ENCODE data around the gene LOXL1. TPM values are rescaled to one million over a fixed set of nuclear protein-coding genes. Genes with fewer than 3 reads are reported as not detected.
"Not testable (repeated sequence)": the region's sequence is repeated elsewhere in the genome, so short reads cannot be mapped to it uniquely, and the experiment has no call there.

LOXL1 gene
- polyA plus RNA-seq, 1 of the 3 experiments (the other 2 are of a cell fraction) = 50.3 TPM

- H3K27ac ChIP-seq (ENCODE audit: low read depth in 2 of 2, low read length in 1 of 2) = no peak overlapping the region
- no peak overlapping the region for H3K4me2 ChIP-seq
- ChIA-PET CTCF (interaction anchor here (0.8 to 3.3 kb wide), 7 partner anchors 8 to 383 kb away, joined by 3 to 12 read pairs (median 4); no protein-coding TSS in a partner anchor), POLR2A (no interaction called here)
- H2AFZ ChIP-seq (ENCODE audit: low read depth) = no peak overlapping the region
- no peaks in the 10 kb centered on the region for H3K27me3 ChIP-seq (ENCODE audit: insufficient read depth)
- H3K9ac ChIP-seq = no peak overlapping the region
- H3K4me1 ChIP-seq (ENCODE audit: control insufficient read depth in 1 of 2, insufficient read depth in 2 of 2, low read depth in 1 of 2, low read length in 1 of 2) = peaks cover 68 to 69% of the 10 kb centered on the region in 2 experiments
- DNase-seq = no peak
- H4K20me1 ChIP-seq (ENCODE audit: insufficient read depth) = no peaks in the 10 kb centered on the region
- TF ChIP-seq RXRA (IDR thresholded peaks at IDR 0.05; ENCODE audit: borderline replicate concordance, low read depth) (no peak), TEAD4 (IDR thresholded peaks at IDR 0.05; ENCODE audit: borderline replicate concordance, insufficient read depth) (no peak), SMC3 (IDR thresholded peaks at IDR 0.05; ENCODE audit: low read depth, low read length) (no peak), RFX5 (IDR thresholded peaks at IDR 0.05; ENCODE audit: low read length) (no peak), GATA2 (CRISPR knock-in tag; IDR thresholded peaks at IDR 0.05) (no peak), YY1 (IDR thresholded peaks at IDR 0.05; ENCODE audit: low read depth) (no peak), CTCF (IDR thresholded peaks at IDR 0.05) (no peak), MXI1 (IDR thresholded peaks at IDR 0.05; ENCODE audit: low read depth, low read length) (no peak), NRF1 (IDR thresholded peaks at IDR 0.05; ENCODE audit: low read depth, low read length) (no peak), TAF1 (IDR thresholded peaks at IDR 0.05; ENCODE audit: borderline replicate concordance, low read depth, low read length) (no peak), ZBTB33 (IDR thresholded peaks at IDR 0.05; ENCODE audit: borderline replicate concordance, low read depth) (no peak), JUND (IDR thresholded peaks at IDR 0.05) (no peak), USF1 (IDR thresholded peaks at IDR 0.05; ENCODE audit: borderline replicate concordance, low read depth) (no peak), FOXJ3 (CRISPR knock-in tag; IDR thresholded peaks at IDR 0.05) (no peak), GABPA (IDR thresholded peaks at IDR 0.05; ENCODE audit: low read depth) (no peak), USF2 (IDR thresholded peaks at IDR 0.05; ENCODE audit: borderline replicate concordance, low read depth, low read length) (no peak), FOXM1 (IDR thresholded peaks at IDR 0.05; ENCODE audit: low read depth) (no peak), NFIC (IDR thresholded peaks at IDR 0.05; ENCODE audit: borderline replicate concordance) (no peak)
- H3K79me2 ChIP-seq (ENCODE audit: insufficient read depth) = peaks cover 19% of the 10 kb centered on the region
- no peak overlapping the region for H3K4me3 ChIP-seq (ENCODE audit: low read depth in 2 of 2, low read length in 1 of 2)
- H3K36me3 ChIP-seq (replicated peaks in 1 of 2; ENCODE audit: control insufficient read depth in 1 of 2, insufficient read depth in 2 of 2, low read length in 1 of 2) = no peaks in the 10 kb centered on the region
- no peaks in the 10 kb centered on the region for H3K9me3 ChIP-seq
- H3F3A ChIP-seq (replicated peaks; ENCODE audit: insufficient read depth) = peaks cover 35% of the 10 kb centered on the region
- H3K9me2 ChIP-seq = no peaks in the 10 kb centered on the region
- 98% methylated on average over 9 of the region's 11 CpGs for WGBS (ENCODE audit: low lambda C conversion rate)
These were observed 11.5 kb downstream of the LOXL1 start for GRCh38 chr15:73937726-73938125.

GRCh38 chr15:73938516-73938915, 12.3 kb downstream of the LOXL1 start:
- H2AFZ ChIP-seq (ENCODE audit: low read depth); H3K27me3 ChIP-seq (ENCODE audit: insufficient read depth); POLR2A ChIA-PET; H3K4me3 ChIP-seq (ENCODE audit: low read depth in 2 of 2, low read length in 1 of 2); H3K36me3 ChIP-seq (replicated peaks in 1 of 2; ENCODE audit: control insufficient read depth in 1 of 2, insufficient read depth in 2 of 2, low read length in 1 of 2); H4K20me1 ChIP-seq (ENCODE audit: insufficient read depth); H3K4me2 ChIP-seq; H3K9me2 ChIP-seq; H3K27ac ChIP-seq (ENCODE audit: low read depth in 2 of 2, low read length in 1 of 2); DNase-seq; H3K9me3 ChIP-seq; H3K9ac ChIP-seq: not testable (repeated sequence)
- Histone ChIP-seq H3K4me1 (ENCODE audit: control insufficient read depth in 1 of 2, insufficient read depth in 2 of 2, low read depth in 1 of 2, low read length in 1 of 2) (peaks cover 60 to 76% of the 10 kb centered on the region in 2 experiments), H3F3A (replicated peaks; ENCODE audit: insufficient read depth) (peaks cover 34% of the 10 kb centered on the region), H3K79me2 (ENCODE audit: insufficient read depth) (peaks cover 15% of the 10 kb centered on the region)
- 96% methylated on average over 8 of the region's 8 CpGs for WGBS (ENCODE audit: low lambda C conversion rate)
- CTCF ChIA-PET = interaction anchor here (1.0 to 3.2 kb wide), 4 partner anchors 10 to 115 kb away, joined by 3 to 8 read pairs (median 3); no protein-coding TSS in a partner anchor
